Measurements from ENCODE around the gene PPFIBP1. TPM values are rescaled to one million over a fixed set of nuclear protein-coding genes. Genes with fewer than 3 reads are reported as not detected.

PPFIBP1 gene
- total and polyA plus RNA-seq, 2 of the 4 experiments (the other 2 are of a cell fraction): 30.4 to 72.2 TPM

- no peak overlapping the region for H3K9ac ChIP-seq (ENCODE audit: low read depth, low read length)
- no peak overlapping the region for H3K27ac ChIP-seq (ENCODE audit: insufficient read depth, low read length)
- DNase-seq (no peak), ATAC-seq (ENCODE audit: low read depth) (no peak)
- no peak overlapping the region for H2AK5ac ChIP-seq (ENCODE audit: low read depth, low read length)
- no peak overlapping the region for H2AK9ac ChIP-seq (replicated peaks; ENCODE audit: low read depth, low read length, poor library complexity)
- no peak overlapping the region for H3K4ac ChIP-seq (ENCODE audit: low read depth, low read length)
- H3K79me1 ChIP-seq (ENCODE audit: low read depth in 1 of 2, low read length in 2 of 2): no peaks in the 10 kb centered on the region
- H3K4me2 ChIP-seq (ENCODE audit: low read depth, low read length): no peak overlapping the region
- BruUV-seq (replicated peaks): no TSS peak
- H2BK15ac ChIP-seq (ENCODE audit: low read depth, low read length): no peak overlapping the region
- H2BK120ac ChIP-seq (ENCODE audit: low read depth, low read length): no peak overlapping the region
- H3K9me3 ChIP-seq (ENCODE audit: control insufficient read depth, insufficient read depth, low read length): no peaks in the 10 kb centered on the region
- H4K20me1 ChIP-seq (ENCODE audit: insufficient read depth, low read length): no peaks in the 10 kb centered on the region
- no peak overlapping the region for H4K5ac ChIP-seq (ENCODE audit: low read depth, low read length)
- H4K91ac ChIP-seq (ENCODE audit: insufficient read depth, low read depth, low read length): no peak overlapping the region
- H3K36me3 ChIP-seq (ENCODE audit: control insufficient read depth, insufficient read depth, low read length): no peaks in the 10 kb centered on the region
- intact Hi-C loops (cut with micrococcal nuclease) (no loop called here), in situ Hi-C loops (cut with MboI; ENCODE audit: low sequenced_read_pairs) (no loop called here), dilution Hi-C loops (cut with HindIII; ENCODE audit: low sequenced_read_pairs, unreplicated experiment) (no loop called here)
- H3K18ac ChIP-seq (ENCODE audit: low read depth, low read length): no peak overlapping the region
- CTCF ChIA-PET: no interaction called here
- H3K9me1 ChIP-seq (ENCODE audit: insufficient read depth, low read length): no peaks in the 10 kb centered on the region
- H2AFZ ChIP-seq (replicated peaks; ENCODE audit: low read length, poor library complexity): no peak overlapping the region
- no peak overlapping the region for H2BK5ac ChIP-seq (ENCODE audit: low read depth, low read length, poor library complexity, severe bottlenecking)
- H3K14ac ChIP-seq (replicated peaks; ENCODE audit: low read depth, low read length): no peak overlapping the region
- peaks cover 4% of the 10 kb centered on the region for H3K4me1 ChIP-seq (ENCODE audit: control insufficient read depth, insufficient read depth, low read length)
- H2BK20ac ChIP-seq (ENCODE audit: low read depth, low read length): no peak overlapping the region
- POLR2A ChIA-PET (ENCODE audit: unreplicated experiment): no interaction called here
- no peak overlapping the region for H3K56ac ChIP-seq (ENCODE audit: extremely low read depth, insufficient read depth, low read length)
- H3K23ac ChIP-seq (ENCODE audit: low read depth, low read length): no peak overlapping the region
- WGBS, 2 experiments (ENCODE audit: extremely low coverage in 2 of 2, insufficient read length in 1 of 2): no CpG with 5 or more reads among the region's 3 CpGs
- TF ChIP-seq RCOR1 (IDR thresholded peaks at IDR 0.05; ENCODE audit: insufficient replicate concordance, low read length) (no peak), RAD21 (IDR thresholded peaks at IDR 0.05; ENCODE audit: low read length) (no peak), NFE2L2 (IDR thresholded peaks at IDR 0.05; ENCODE audit: low read depth, low read length) (no peak), CTCF (conservative IDR thresholded peaks at IDR 0.05; ENCODE audit: low read depth, low read length) (no peak), CEBPB (IDR thresholded peaks at IDR 0.05; ENCODE audit: low read depth, low read length) (no peak), CHD1 (IDR thresholded peaks at IDR 0.05; ENCODE audit: low read depth, low read length) (no peak), BHLHE40 (IDR thresholded peaks at IDR 0.05; ENCODE audit: low read depth, low read length) (no peak), MXI1 (IDR thresholded peaks at IDR 0.05; ENCODE audit: borderline replicate concordance, low read depth, low read length) (no peak), POLR2A (IDR thresholded peaks at IDR 0.05; ENCODE audit: low read depth, low read length) (no peak), RFX5 (IDR thresholded peaks at IDR 0.05; ENCODE audit: low read depth, low read length) (no peak), FOS (IDR thresholded peaks at IDR 0.05; ENCODE audit: low read depth, low read length) (no peak)
- TF ChIP-seq, protein P1, sequence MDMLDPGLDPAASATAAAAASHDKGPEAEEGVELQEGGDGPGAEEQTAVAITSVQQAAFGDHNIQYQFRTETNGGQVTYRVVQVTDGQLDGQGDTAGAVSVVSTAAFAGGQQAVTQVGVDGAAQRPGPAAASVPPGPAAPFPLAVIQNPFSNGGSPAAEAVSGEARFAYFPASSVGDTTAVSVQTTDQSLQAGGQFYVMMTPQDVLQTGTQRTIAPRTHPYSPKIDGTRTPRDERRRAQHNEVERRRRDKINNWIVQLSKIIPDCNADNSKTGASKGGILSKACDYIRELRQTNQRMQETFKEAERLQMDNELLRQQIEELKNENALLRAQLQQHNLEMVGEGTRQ (IDR thresholded peaks at IDR 0.05; ENCODE audit: low read depth, low read length): no peak
- no peak overlapping the region for H4K8ac ChIP-seq (ENCODE audit: low read depth in 2 of 2, low read length in 2 of 2)
- H3K27me3 ChIP-seq (ENCODE audit: control insufficient read depth, insufficient read depth, low read length): no peaks in the 10 kb centered on the region
- H3K4me3 ChIP-seq (ENCODE audit: insufficient read depth, low read depth, low read length): no peak overlapping the region
These were observed 23.5 kb upstream of the PPFIBP1 start for GRCh38 chr12:27500546-27500945.

All from IMR-90 (cell line).